ENCODE measurements around the gene NFYB.
A peak's percentile ranks its signal among the peaks of the same experiment; 100 is the strongest.

- TF ChIP-seq CTCF (IDR thresholded peaks at IDR 0.05) (no peak), POLR2A (IDR thresholded peaks at IDR 0.05) (no peak), POLR2AphosphoS5 (IDR thresholded peaks at IDR 0.05) (peak; percentile 81 to 90 (median 88))
Observed at GRCh38 chr12:104182144-104182543, 44.1 kb upstream of the NFYB start.

Measured in sigmoid colon (tissue), 4 donors.